Measurements from ENCODE around the gene TEX53. TPM values are rescaled to one million over a fixed set of nuclear protein-coding genes. Genes with fewer than 3 reads are reported as not detected.

TEX53 gene
- total RNA-seq (not detected), polyA plus RNA-seq (not detected)
- long read RNA-seq, donor 1 = 0 reads
- long read RNA-seq, donor 2 = 0 reads
- long read RNA-seq, donor 3 = 0 reads

DNA sequence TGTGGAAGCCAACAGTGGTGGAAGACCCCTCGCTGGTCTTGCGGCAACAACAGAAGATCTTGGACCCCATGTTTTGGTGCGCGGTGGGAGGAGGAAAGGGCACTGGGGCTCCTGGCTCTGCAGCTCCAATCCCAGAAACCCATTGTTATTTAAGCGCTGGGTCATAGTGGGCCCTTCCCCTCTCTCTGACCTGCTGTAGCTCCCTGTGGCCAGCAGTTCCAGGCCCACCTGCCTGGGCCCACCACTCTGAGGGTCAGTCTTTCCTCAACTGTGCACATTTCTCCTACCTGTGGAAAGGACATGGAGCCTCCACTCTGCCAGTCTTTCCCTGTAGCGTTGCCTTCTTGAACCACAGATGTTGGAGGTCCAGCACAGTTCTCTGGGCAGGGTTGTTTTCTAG lies at the start of gene TEX53:
Gene TEX53 (minus strand): TSS at position 101 of the 400 bp plus-strand sequence. CDS start 31 bp downstream, at position 70.
- Histone ChIP-seq H3K27me3 (no peaks in the 10 kb centered on the region), H3K4me1 (ENCODE audit: insufficient read depth) (peaks cover 1% of the 10 kb centered on the region), H3K9me3 (no peaks in the 10 kb centered on the region), H3K27ac (no peak within 1 kb of the TSS), H3K4me3 (no peak within 1 kb of the TSS), H3K36me3 (no peaks in the 10 kb centered on the region)
- 96 to 99% (median 98%) methylated on average over 6 of the region's 6 CpGs for WGBS, 3 donors
- no peak for DNase-seq
- intact Hi-C loops (cut with DNase I) = loop anchor here in 3 of 4 donors (5.0 to 10.0 kb wide), 3 partner anchors 223 to 253 kb away; no protein-coding TSS in a partner anchor
- TF ChIP-seq POLR2A (IDR thresholded peaks at IDR 0.05) (no peak), EP300 (IDR thresholded peaks at IDR 0.05) (no peak)
- TF ChIP-seq, protein P1, sequence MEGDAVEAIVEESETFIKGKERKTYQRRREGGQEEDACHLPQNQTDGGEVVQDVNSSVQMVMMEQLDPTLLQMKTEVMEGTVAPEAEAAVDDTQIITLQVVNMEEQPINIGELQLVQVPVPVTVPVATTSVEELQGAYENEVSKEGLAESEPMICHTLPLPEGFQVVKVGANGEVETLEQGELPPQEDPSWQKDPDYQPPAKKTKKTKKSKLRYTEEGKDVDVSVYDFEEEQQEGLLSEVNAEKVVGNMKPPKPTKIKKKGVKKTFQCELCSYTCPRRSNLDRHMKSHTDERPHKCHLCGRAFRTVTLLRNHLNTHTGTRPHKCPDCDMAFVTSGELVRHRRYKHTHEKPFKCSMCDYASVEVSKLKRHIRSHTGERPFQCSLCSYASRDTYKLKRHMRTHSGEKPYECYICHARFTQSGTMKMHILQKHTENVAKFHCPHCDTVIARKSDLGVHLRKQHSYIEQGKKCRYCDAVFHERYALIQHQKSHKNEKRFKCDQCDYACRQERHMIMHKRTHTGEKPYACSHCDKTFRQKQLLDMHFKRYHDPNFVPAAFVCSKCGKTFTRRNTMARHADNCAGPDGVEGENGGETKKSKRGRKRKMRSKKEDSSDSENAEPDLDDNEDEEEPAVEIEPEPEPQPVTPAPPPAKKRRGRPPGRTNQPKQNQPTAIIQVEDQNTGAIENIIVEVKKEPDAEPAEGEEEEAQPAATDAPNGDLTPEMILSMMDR (IDR thresholded peaks at IDR 0.05) = no peak

DNA sequence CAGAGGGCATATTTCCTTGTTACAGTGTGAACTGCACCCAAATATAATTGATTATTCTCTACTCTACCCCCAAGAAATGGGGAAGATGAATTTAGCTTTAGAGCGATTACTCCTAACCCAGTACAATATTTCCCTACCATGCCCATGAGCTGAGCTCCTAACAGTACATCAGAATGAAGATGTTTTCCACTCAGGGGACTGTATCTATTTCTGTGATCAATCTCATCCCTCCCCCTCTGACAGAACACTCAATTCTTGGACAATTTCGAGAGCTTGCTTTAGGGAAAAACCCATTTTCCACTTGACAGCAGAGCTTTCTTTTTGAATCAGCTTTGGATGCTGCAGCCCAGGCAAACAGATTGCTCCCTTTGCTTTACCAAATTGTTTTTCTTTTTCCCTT lies 49.1 kb upstream of the TEX53 start:
- TF ChIP-seq EP300 (IDR thresholded peaks at IDR 0.05) (no peak), POLR2A (IDR thresholded peaks at IDR 0.05) (no peak)
- TF ChIP-seq, protein P1 (IDR thresholded peaks at IDR 0.05) = no peak
- WGBS, 3 donors = 76 to 86% (median 86%) methylated on average over 2 of the region's 2 CpGs
- H3K27me3 ChIP-seq = no peaks in the 10 kb centered on the region
- no peak overlapping the region for H3K27ac ChIP-seq
- no peak overlapping the region for H3K4me3 ChIP-seq
- no peaks in the 10 kb centered on the region for H3K9me3 ChIP-seq
- DNase-seq = no peak
- intact Hi-C loops (cut with DNase I) = no loop called here
- no peaks in the 10 kb centered on the region for H3K4me1 ChIP-seq (ENCODE audit: insufficient read depth)
- H3K36me3 ChIP-seq = no peaks in the 10 kb centered on the region

DNA sequence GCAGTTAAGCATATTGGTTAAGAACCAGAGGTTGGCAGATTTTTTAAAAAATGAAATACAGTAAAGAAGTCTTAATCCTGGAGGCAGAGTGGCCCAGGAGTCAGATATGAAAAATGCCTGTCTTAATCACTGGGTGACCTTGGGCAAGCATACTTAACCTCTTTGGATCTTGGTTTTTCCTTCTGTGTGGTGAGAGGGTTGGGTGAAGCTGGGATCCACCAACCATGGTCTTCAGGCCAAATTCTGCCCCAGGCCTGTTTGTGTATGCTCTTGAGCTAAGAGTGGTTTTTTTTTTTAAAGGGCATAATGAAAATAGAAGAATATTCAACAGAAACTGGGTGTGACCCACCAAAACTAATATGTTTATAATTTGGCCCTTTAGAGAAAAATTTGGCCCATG lies 44.4 kb upstream of the TEX53 start:
- Histone ChIP-seq H3K27ac (no peak overlapping the region), H3K4me1 (ENCODE audit: insufficient read depth) (no peaks in the 10 kb centered on the region), H3K27me3 (no peaks in the 10 kb centered on the region), H3K4me3 (no peak overlapping the region), H3K9me3 (no peaks in the 10 kb centered on the region), H3K36me3 (no peaks in the 10 kb centered on the region)
- TF ChIP-seq, protein P1 (IDR thresholded peaks at IDR 0.05) = no peak
- TF ChIP-seq EP300 (IDR thresholded peaks at IDR 0.05) = no peak
- TF ChIP-seq POLR2A (IDR thresholded peaks at IDR 0.05) = no peak
- no peak for DNase-seq
- intact Hi-C loops (cut with DNase I) = no loop called here

DNA sequence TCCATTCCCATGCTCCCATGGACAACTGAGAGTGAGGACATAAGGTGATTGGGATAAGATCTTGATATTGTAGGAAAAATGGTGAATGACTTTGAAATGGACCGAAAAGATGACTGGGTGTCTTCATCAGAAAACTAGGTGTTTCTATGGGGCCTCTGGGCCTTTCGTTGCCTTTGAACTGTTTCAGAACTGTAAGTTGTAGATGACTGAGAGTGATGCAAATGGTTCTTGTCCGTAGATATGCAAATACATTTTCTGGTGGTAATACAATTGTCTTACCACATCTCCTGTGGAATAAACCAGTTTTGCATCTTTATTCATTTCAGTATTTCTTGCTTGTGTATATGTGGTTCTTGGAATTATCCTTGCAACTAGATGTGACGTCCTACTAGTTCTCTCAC lies 40.3 kb upstream of the TEX53 start:
- intact Hi-C loops (cut with DNase I) = loop anchor here in 1 of 4 donors (10.0 kb wide), 1 partner anchor 57 kb away; no protein-coding TSS in a partner anchor
- TF ChIP-seq POLR2A (IDR thresholded peaks at IDR 0.05) (no peak), EP300 (IDR thresholded peaks at IDR 0.05) (no peak)
- TF ChIP-seq, protein P1 (IDR thresholded peaks at IDR 0.05) = no peak
- 91 to 93% (median 93%) methylated on average over 4 of the region's 4 CpGs for WGBS, 3 donors
- Histone ChIP-seq H3K4me1 (ENCODE audit: insufficient read depth) (no peaks in the 10 kb centered on the region), H3K27me3 (no peaks in the 10 kb centered on the region), H3K27ac (no peak overlapping the region), H3K36me3 (no peaks in the 10 kb centered on the region), H3K9me3 (no peaks in the 10 kb centered on the region), H3K4me3 (no peak overlapping the region)
- no peak for DNase-seq

Measured in ovary (tissue), 10 donors.